ENCODE results near the gene ECE1.

Gene ECE1

DNA sequence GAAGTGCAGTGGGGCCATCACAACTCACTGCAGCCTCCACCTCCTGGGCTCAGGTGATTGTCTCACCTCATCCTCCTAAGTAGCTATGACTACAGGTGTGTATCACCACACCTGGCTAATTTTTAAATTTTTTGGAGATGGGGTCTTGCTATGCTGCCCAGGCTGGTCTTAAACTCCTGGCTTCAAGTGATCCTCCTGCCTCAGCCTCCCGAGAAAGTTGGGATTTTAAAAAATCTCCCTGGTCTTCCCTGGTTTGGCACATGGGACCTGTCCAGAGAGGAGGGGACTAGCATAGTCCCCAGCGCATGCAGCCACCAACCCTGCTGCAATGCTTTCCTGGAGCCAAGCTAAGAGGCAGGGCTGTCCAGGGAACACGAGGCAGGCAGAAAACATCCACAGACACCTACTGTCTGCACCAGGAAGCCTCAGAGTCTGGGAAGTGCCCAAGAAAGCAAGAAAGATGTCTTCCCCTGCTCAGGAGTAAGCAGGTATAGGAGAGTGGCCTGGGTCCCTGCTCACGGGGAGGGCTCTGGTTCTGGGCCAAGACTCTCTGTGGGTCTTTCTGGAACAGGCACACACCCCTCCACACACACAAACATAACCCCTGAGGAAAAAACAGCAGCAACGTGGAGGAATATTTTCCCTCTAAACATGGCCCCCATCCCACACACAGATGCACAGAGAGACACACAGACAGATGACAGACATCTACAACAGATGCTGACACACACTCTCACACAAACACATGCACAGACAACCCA is 30.8 kb downstream of the ECE1 start:
- H3K27me3 ChIP-seq (replicated peaks; ENCODE audit: control insufficient read depth, insufficient read depth, low read length) = no peaks in the 10 kb centered on the region
- H3K4me3 ChIP-seq (replicated peaks; ENCODE audit: low read depth, low read length) = no peak overlapping the region
- TF ChIP-seq, protein P1, sequence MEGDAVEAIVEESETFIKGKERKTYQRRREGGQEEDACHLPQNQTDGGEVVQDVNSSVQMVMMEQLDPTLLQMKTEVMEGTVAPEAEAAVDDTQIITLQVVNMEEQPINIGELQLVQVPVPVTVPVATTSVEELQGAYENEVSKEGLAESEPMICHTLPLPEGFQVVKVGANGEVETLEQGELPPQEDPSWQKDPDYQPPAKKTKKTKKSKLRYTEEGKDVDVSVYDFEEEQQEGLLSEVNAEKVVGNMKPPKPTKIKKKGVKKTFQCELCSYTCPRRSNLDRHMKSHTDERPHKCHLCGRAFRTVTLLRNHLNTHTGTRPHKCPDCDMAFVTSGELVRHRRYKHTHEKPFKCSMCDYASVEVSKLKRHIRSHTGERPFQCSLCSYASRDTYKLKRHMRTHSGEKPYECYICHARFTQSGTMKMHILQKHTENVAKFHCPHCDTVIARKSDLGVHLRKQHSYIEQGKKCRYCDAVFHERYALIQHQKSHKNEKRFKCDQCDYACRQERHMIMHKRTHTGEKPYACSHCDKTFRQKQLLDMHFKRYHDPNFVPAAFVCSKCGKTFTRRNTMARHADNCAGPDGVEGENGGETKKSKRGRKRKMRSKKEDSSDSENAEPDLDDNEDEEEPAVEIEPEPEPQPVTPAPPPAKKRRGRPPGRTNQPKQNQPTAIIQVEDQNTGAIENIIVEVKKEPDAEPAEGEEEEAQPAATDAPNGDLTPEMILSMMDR (IDR thresholded peaks at IDR 0.05; ENCODE audit: insufficient read depth, low read length, poor library complexity, severe bottlenecking) = no peak
- peaks cover 7% of the 10 kb centered on the region for H3K36me3 ChIP-seq (ENCODE audit: control insufficient read depth, insufficient read depth, low read length)
- DNase-seq (ENCODE audit: extremely low read depth, insufficient read length) = no peak

DNA sequence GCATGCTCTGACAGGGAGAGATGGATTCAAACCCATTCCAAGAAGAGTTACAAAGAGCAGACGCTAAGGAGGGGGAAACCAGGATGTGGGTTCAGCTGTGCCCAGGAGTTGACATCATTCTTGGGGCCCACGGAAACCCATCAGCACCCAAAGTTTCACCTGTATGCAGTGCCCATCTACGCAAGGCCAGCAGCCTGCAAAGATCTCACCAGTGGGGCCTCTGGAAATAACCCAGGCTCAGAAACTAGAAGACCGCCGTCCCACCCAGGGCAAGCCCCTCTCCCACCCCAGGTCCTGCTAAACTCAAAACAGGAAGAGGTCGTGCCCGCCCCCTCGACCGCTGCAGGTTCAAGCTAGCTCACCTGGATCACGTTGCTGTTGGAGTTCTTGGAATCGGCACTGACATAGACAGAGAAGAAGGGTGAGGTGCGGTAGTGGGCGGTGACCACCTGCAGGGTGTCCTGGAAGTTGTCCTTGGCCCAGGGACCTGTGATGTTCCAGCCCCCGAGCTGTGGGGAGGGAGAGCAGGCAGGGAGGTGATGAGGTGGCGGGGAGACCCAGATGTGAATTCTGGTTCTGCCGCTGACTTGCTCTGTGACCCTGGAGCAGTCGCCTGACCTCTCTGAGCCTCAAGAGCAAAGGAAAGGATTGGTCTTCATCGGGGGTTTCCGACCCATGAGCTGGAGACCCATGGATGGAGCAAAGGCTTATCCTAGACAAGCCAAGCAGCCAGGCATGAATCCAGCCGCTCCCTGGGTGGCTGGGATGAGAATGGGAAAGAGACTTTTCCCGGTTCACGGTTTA is 31.7 kb downstream of the ECE1 start:
- H3K27me3 ChIP-seq (replicated peaks; ENCODE audit: control insufficient read depth, insufficient read depth, low read length) = no peaks in the 10 kb centered on the region
- no peak overlapping the region for H3K4me3 ChIP-seq (replicated peaks; ENCODE audit: low read depth, low read length)
- TF ChIP-seq, protein P1 (IDR thresholded peaks at IDR 0.05; ENCODE audit: insufficient read depth, low read length, poor library complexity, severe bottlenecking) = no peak
- DNase-seq (ENCODE audit: extremely low read depth, insufficient read length) = no peak
- H3K36me3 ChIP-seq (ENCODE audit: control insufficient read depth, insufficient read depth, low read length) = peaks cover 6% of the 10 kb centered on the region

DNA sequence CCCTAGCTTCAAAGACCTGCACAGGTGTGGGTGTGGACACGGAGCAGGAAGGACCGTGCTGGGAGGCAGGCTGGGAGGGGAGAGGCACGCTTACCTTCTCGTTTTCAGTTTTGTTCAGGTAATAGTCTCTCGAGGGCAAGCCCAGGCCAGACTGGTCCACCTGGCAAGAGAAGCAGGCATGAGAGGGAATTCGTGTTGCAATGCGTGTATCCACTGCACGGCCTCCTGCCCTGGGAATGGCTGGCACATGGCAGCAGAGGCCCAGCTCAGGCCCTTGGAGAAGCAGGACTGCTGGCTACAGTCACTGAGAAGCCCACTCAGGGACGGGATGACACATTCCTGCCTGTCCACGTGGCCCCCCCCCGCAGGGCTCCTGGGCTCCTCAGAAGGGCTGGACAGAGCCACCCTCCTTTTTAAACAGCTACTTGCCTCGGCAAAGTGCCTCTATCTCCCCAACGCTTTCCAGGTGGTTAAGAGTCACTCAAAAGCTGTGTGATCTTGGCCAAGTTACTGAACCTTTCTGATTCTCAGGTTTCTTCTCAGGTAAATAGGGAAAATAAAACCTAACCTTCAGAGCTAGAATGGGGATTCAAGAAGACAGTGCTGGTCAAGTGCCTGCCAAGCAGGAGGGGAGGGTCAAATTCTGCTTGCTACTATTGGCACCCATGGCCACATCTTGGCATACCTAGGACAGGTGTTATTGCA is 32.7 kb downstream of the ECE1 start:
- DNase-seq (ENCODE audit: extremely low read depth, insufficient read length) = no peak
- Histone ChIP-seq H3K4me3 (replicated peaks; ENCODE audit: low read depth, low read length) (no peak overlapping the region), H3K27me3 (replicated peaks; ENCODE audit: control insufficient read depth, insufficient read depth, low read length) (no peaks in the 10 kb centered on the region), H3K36me3 (ENCODE audit: control insufficient read depth, insufficient read depth, low read length) (peaks cover 6% of the 10 kb centered on the region)
- TF ChIP-seq, protein P1 (IDR thresholded peaks at IDR 0.05; ENCODE audit: insufficient read depth, low read length, poor library complexity, severe bottlenecking) = no peak

DNA sequence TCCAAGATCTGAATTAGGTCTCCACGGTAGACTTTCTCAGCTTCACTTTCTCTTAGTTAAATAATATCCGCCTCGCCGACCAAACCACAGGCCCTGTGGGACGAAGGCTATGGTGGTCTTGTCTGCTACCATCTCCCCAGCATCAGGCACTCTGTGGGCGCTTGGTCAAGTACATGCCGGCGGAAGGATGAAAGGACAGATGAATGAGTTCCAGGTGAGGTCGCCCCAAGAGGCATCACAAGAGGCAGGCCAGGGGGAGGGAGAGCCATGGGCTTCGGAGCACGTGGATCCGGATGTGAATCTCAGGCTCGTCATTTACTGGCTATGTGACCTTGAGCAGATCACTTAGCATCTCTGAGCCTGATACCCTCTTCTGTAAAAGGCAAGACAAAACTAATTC is 33.5 kb downstream of the ECE1 start:
- TF ChIP-seq, protein P1 (IDR thresholded peaks at IDR 0.05; ENCODE audit: insufficient read depth, low read length, poor library complexity, severe bottlenecking) = no peak
- no peak for DNase-seq (ENCODE audit: extremely low read depth, insufficient read length)

DNA sequence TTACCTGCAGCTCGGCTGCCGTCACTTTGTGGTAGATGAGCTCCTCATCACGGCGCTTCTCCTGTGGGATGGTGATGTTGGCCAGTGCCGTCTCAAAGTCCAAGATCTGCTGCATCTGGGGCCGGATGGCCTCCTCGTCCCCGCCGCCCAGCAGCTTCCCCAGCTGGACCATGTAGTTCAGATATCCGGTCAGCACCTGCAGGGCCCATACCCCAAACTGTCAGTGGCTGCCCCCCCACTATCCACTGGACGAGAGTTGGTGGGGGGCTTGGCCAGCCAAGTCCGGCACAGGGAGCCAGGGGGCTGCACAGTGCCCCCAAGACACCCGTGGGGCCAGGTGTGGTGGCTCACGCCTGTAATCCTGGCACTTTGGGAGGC is 34.3 kb downstream of the ECE1 start:
- no peak overlapping the region for H3K4me3 ChIP-seq (replicated peaks; ENCODE audit: low read depth, low read length)
- peaks cover 6% of the 10 kb centered on the region for H3K36me3 ChIP-seq (ENCODE audit: control insufficient read depth, insufficient read depth, low read length)
- H3K27me3 ChIP-seq (replicated peaks; ENCODE audit: control insufficient read depth, insufficient read depth, low read length) = no peaks in the 10 kb centered on the region
- no peak for DNase-seq (ENCODE audit: extremely low read depth, insufficient read length)
- TF ChIP-seq, protein P1 (IDR thresholded peaks at IDR 0.05; ENCODE audit: insufficient read depth, low read length, poor library complexity, severe bottlenecking) = no peak

More for the DNA sequence above, 33.5 kb downstream of the ECE1 start:
- peaks cover 6% of the 10 kb centered on the region for H3K36me3 ChIP-seq (ENCODE audit: control insufficient read depth, insufficient read depth, low read length)
- H3K4me3 ChIP-seq (replicated peaks; ENCODE audit: low read depth, low read length) = no peak overlapping the region
- H3K27me3 ChIP-seq (replicated peaks; ENCODE audit: control insufficient read depth, insufficient read depth, low read length) = no peaks in the 10 kb centered on the region
